Measurements from ENCODE around the gene ZNF516.

DNA sequence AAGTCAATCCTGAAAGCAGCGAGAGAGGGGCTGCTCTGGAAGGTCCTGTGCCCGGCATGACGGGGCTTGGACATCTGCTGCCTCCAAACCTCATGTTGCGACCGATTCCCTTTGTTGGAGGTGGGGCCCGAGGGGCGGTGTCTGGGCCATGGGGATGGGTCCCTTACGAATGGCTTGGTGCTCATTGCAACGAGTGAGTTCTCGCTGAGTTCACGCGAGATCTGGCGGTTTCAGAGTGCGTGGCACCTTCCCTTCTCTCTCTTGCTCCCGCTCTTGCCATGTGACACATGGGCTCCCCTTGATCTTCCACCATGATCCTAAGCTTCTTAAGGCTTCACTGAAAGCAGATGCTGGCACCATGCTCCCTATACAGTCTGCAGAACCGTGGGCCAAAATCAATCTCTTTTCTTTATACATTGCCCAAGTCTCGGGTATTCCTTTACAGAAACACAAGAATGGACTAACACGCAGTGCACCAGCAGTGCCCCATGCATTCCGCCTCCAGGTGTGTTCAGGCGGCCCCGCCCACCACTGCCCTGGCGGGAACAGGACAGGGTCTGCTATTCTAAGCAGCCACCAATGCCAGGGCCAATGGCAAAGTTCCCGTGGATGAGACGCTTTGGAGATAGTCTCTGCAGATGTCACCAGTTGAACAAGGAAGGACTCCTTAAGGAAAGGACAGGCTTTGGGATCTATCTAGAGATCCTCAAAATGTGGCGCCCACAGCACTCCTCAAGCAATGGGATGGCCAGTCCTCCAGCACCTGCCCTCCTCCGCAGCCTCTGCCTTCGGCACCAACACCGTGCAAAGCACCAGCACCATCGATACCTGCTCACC, 63.4 kb downstream of the ZNF516 start:
- TF ChIP-seq, protein P1, sequence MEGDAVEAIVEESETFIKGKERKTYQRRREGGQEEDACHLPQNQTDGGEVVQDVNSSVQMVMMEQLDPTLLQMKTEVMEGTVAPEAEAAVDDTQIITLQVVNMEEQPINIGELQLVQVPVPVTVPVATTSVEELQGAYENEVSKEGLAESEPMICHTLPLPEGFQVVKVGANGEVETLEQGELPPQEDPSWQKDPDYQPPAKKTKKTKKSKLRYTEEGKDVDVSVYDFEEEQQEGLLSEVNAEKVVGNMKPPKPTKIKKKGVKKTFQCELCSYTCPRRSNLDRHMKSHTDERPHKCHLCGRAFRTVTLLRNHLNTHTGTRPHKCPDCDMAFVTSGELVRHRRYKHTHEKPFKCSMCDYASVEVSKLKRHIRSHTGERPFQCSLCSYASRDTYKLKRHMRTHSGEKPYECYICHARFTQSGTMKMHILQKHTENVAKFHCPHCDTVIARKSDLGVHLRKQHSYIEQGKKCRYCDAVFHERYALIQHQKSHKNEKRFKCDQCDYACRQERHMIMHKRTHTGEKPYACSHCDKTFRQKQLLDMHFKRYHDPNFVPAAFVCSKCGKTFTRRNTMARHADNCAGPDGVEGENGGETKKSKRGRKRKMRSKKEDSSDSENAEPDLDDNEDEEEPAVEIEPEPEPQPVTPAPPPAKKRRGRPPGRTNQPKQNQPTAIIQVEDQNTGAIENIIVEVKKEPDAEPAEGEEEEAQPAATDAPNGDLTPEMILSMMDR (CRISPR knock-in tag; IDR thresholded peaks at IDR 0.05), result no peak
- no peak for TF ChIP-seq ZBTB38 (CRISPR knock-in tag; IDR thresholded peaks at IDR 0.05)
- TF ChIP-seq, protein P2, sequence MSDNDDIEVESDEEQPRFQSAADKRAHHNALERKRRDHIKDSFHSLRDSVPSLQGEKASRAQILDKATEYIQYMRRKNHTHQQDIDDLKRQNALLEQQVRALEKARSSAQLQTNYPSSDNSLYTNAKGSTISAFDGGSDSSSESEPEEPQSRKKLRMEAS (IDR thresholded peaks at IDR 0.05), result no peak
